ENCODE data around the gene IRF3. TPM values are rescaled to one million over a fixed set of nuclear protein-coding genes. Genes with fewer than 3 reads are reported as not detected.

IRF3 gene
- polyA plus RNA-seq, 1 donor: 95.2 TPM

GRCh38 chr19:49699364-49699763 lies 33.7 kb upstream of the IRF3 start:
- Histone ChIP-seq H3K4me1 (ENCODE audit: control insufficient read depth, insufficient read depth, low read length) (no peaks in the 10 kb centered on the region), H3K27ac (ENCODE audit: low read length) (no peak overlapping the region), H3K36me3 (ENCODE audit: control insufficient read depth, insufficient read depth, low read length) (no peaks in the 10 kb centered on the region), H3K27me3 (ENCODE audit: control insufficient read depth, insufficient read depth, low read length) (peaks cover 17% of the 10 kb centered on the region), H3K4me3 (ENCODE audit: low read length) (no peak overlapping the region), H3K9me3 (ENCODE audit: control insufficient read depth, low read depth, low read length) (no peaks in the 10 kb centered on the region)
- no CpG with 5 or more reads among the region's 5 CpGs for WGBS (ENCODE audit: insufficient coverage, low lambda C conversion rate)
- DNase-seq: no peak

- DNase-seq: no peak
- Histone ChIP-seq H3K27me3 (ENCODE audit: control insufficient read depth, insufficient read depth, low read length) (peaks cover 31% of the 10 kb centered on the region), H3K4me3 (ENCODE audit: low read length) (no peak overlapping the region), H3K4me1 (ENCODE audit: control insufficient read depth, insufficient read depth, low read length) (no peaks in the 10 kb centered on the region), H3K27ac (ENCODE audit: low read length) (no peak overlapping the region), H3K36me3 (ENCODE audit: control insufficient read depth, insufficient read depth, low read length) (no peaks in the 10 kb centered on the region), H3K9me3 (ENCODE audit: control insufficient read depth, low read depth, low read length) (no peaks in the 10 kb centered on the region)
- WGBS (ENCODE audit: insufficient coverage, low lambda C conversion rate): no CpG with 5 or more reads among the region's 7 CpGs
These were observed 31.2 kb upstream of the IRF3 start for GRCh38 chr19:49696865-49697264.

DNA sequence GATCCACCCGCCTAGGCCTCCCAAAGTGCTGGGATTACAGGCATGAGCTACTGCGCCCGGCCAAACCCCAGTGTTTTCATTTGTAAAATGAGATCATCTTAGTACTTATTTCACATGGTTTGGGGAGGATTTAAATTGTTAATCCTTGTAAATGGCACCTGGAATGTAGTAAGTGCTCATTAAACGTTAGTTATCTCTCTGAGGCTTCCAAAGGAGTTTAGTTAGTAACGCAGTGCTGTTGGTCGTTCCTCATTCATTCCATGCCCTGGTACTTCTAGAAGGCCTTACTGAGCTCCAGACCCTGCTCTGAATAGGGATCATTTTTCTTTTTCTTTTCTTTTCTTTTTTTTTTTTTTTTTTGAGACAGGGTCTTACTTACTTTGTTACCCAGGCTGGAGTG lies 30.5 kb upstream of the IRF3 start:
- no peak for DNase-seq
- H3K4me3 ChIP-seq (ENCODE audit: low read length): no peak overlapping the region
- WGBS (ENCODE audit: insufficient coverage, low lambda C conversion rate): 85% methylated on average over 3 of the region's 6 CpGs
- no peak overlapping the region for H3K27ac ChIP-seq (ENCODE audit: low read length)
- no peaks in the 10 kb centered on the region for H3K36me3 ChIP-seq (ENCODE audit: control insufficient read depth, insufficient read depth, low read length)
- no peaks in the 10 kb centered on the region for H3K4me1 ChIP-seq (ENCODE audit: control insufficient read depth, insufficient read depth, low read length)
- peaks cover 34% of the 10 kb centered on the region for H3K27me3 ChIP-seq (ENCODE audit: control insufficient read depth, insufficient read depth, low read length)
- H3K9me3 ChIP-seq (ENCODE audit: control insufficient read depth, low read depth, low read length): no peaks in the 10 kb centered on the region

DNA sequence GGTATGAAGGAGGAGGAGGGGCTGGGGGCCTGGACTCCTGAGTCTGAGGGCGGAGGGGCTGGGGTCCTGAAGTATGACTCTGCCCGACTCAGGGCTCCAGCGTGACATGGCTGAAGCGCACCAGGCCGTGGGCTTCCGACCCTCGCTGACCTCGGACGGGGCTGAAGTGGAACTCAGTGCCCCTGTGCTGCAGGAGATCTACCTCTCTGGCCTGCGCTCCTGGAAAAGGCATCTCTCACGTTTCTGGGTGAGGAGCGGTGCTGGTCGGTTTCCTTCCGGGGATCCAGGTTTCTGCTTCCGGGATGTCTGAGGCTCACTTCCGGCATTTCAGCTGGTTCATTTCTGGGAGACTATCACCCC lies 26.5 kb upstream of the IRF3 start:
- H3K4me3 ChIP-seq (ENCODE audit: low read length): no peak overlapping the region
- peaks cover 9% of the 10 kb centered on the region for H3K36me3 ChIP-seq (ENCODE audit: control insufficient read depth, insufficient read depth, low read length)
- peaks cover 44% of the 10 kb centered on the region for H3K27me3 ChIP-seq (ENCODE audit: control insufficient read depth, insufficient read depth, low read length)
- 100% methylated on average over 2 of the region's 16 CpGs for WGBS (ENCODE audit: insufficient coverage, low lambda C conversion rate)
- peaks cover 18% of the 10 kb centered on the region for H3K4me1 ChIP-seq (ENCODE audit: control insufficient read depth, insufficient read depth, low read length)
- H3K27ac ChIP-seq (ENCODE audit: low read length): no peak overlapping the region
- no peak for DNase-seq
- H3K9me3 ChIP-seq (ENCODE audit: control insufficient read depth, low read depth, low read length): peaks cover 5% of the 10 kb centered on the region

DNA sequence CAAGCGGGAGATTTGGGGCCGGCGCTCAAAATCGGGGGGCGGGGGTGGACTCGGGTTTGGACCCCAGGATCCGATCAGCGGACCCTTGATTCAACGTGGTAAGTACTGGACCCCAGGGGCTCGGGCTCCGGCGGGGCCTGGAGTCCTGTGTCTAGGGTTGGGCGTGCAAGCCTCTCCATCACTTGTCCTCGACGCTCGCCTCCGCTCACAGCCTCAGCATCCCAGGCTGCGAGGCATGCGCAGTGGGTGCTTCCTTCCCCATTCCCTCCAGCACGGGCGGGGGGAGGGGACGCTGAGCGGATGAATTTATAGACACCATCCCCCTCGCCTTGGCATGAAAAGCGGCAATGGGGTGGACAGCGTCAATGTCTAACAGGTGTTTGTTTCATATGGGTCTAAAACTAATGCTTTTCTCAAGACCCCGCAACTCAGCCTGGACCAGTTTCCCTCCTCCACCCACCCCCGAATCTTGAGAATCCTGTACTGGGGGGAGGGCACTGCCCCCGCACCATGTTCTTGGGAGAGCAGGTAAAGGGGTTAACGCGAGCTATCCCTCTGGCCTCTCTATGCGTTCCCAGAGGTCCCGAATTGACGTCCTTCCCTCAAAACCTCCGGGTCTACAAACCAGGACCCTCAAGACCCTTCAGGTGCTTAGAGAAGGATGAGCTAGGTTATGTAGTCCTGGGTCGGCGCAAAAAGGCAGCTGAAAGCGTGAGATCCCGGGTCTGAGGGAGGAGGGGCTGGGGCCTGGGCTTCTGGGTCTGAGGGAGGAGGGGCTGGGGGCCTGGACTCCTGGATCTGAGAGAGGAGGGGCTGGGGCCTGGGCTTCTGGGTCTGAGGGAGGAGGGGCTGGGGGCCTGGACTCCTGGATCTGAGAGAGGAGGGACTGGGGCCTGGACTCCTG lies 25.8 kb upstream of the IRF3 start:
- Histone ChIP-seq H3K9me3 (ENCODE audit: control insufficient read depth, low read depth, low read length) (peaks cover 5% of the 10 kb centered on the region), H3K36me3 (ENCODE audit: control insufficient read depth, insufficient read depth, low read length) (peaks cover 13% of the 10 kb centered on the region), H3K4me3 (ENCODE audit: low read length) (peak overlapping the region; percentile 39), H3K27me3 (ENCODE audit: control insufficient read depth, insufficient read depth, low read length) (peaks cover 44% of the 10 kb centered on the region), H3K4me1 (ENCODE audit: control insufficient read depth, insufficient read depth, low read length) (peaks cover 18% of the 10 kb centered on the region), H3K27ac (ENCODE audit: low read length) (peak overlapping the region; percentile 40)
- peak; percentile 55 to 59 for DNase-seq
- no CpG with 5 or more reads among the region's 39 CpGs for WGBS (ENCODE audit: insufficient coverage, low lambda C conversion rate)

- H3K4me3 ChIP-seq (ENCODE audit: low read length): peak within 1 kb of the TSS; percentile 39
- whole genome bisulfite sequencing (ENCODE audit: insufficient coverage, low lambda C conversion rate): no CpG with 5 or more reads among the region's 38 CpGs
- H3K9me3 ChIP-seq (ENCODE audit: control insufficient read depth, low read depth, low read length): peaks cover 5% of the 10 kb centered on the region
- peak; percentile 42 to 48 for DNase-seq
- H3K27ac ChIP-seq (ENCODE audit: low read length): peak within 1 kb of the TSS; percentile 40
- peaks cover 18% of the 10 kb centered on the region for H3K4me1 ChIP-seq (ENCODE audit: control insufficient read depth, insufficient read depth, low read length)
- H3K36me3 ChIP-seq (ENCODE audit: control insufficient read depth, insufficient read depth, low read length): peaks cover 20% of the 10 kb centered on the region
- peaks cover 44% of the 10 kb centered on the region for H3K27me3 ChIP-seq (ENCODE audit: control insufficient read depth, insufficient read depth, low read length)
These were observed 25.1 kb upstream of the IRF3 start, which contains the start of gene CPT1C for GRCh38 chr19:49690656-49691242. TSS of gene CPT1C (plus strand) at chr19:49691116. CDS start at chr19:49692253, 1,137 bp downstream.

DNA sequence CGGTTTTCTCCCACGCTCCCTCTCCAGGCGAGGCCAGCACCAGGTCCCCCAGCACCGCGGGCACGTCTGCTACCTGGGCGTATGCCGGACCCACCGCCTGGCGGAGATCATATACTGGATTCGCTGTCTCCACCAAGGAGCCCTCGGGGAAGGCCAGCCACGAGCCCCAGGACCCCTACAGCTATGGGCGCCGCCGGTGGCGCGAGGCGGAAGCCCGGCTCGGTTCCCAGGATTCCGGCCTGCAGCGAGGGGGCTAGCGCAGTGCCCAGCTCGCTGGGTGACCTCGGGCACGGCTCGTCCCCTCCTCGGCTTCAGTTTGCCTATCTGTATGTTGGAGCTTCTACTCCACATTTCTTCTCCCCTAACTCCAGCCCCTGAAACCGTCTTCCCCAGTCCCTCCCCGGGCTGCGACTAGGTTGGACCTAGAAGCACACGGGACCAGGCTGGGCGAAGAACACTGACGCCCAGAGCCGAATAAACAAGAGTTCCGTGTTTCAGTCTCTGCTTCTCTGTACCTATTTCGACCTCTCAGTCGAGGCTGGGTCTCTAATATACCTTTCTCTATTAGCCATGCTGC lies 24.5 kb upstream of the IRF3 start:
- DNase-seq: no peak
- no CpG with 5 or more reads among the region's 39 CpGs for WGBS (ENCODE audit: insufficient coverage, low lambda C conversion rate)
- peaks cover 5% of the 10 kb centered on the region for H3K9me3 ChIP-seq (ENCODE audit: control insufficient read depth, low read depth, low read length)
- peaks cover 26% of the 10 kb centered on the region for H3K36me3 ChIP-seq (ENCODE audit: control insufficient read depth, insufficient read depth, low read length)
- peak overlapping the region; percentile 40 for H3K27ac ChIP-seq (ENCODE audit: low read length)
- H3K4me1 ChIP-seq (ENCODE audit: control insufficient read depth, insufficient read depth, low read length): peaks cover 18% of the 10 kb centered on the region
- peaks cover 44% of the 10 kb centered on the region for H3K27me3 ChIP-seq (ENCODE audit: control insufficient read depth, insufficient read depth, low read length)
- peak overlapping the region; percentile 39 for H3K4me3 ChIP-seq (ENCODE audit: low read length)

GRCh38 chr19:49689133-49690078 lies 23.7 kb upstream of the IRF3 start, which contains the start of gene ADM5:
TSS of gene ADM5 (plus strand) at chr19:49689594. CDS start at chr19:49689838, 244 bp downstream.
- peaks cover 44% of the 10 kb centered on the region for H3K27me3 ChIP-seq (ENCODE audit: control insufficient read depth, insufficient read depth, low read length)
- WGBS (ENCODE audit: insufficient coverage, low lambda C conversion rate): no CpG with 5 or more reads among the region's 54 CpGs
- peak within 1 kb of the TSS; percentile 39 for H3K4me3 ChIP-seq (ENCODE audit: low read length)
- DNase-seq: peak in 1 of 2 donors; percentile 31
- H3K9me3 ChIP-seq (ENCODE audit: control insufficient read depth, low read depth, low read length): peaks cover 5% of the 10 kb centered on the region
- peaks cover 18% of the 10 kb centered on the region for H3K4me1 ChIP-seq (ENCODE audit: control insufficient read depth, insufficient read depth, low read length)
- peak within 1 kb of the TSS; percentile 40 for H3K27ac ChIP-seq (ENCODE audit: low read length)
- H3K36me3 ChIP-seq (ENCODE audit: control insufficient read depth, insufficient read depth, low read length): peaks cover 33% of the 10 kb centered on the region

DNA sequence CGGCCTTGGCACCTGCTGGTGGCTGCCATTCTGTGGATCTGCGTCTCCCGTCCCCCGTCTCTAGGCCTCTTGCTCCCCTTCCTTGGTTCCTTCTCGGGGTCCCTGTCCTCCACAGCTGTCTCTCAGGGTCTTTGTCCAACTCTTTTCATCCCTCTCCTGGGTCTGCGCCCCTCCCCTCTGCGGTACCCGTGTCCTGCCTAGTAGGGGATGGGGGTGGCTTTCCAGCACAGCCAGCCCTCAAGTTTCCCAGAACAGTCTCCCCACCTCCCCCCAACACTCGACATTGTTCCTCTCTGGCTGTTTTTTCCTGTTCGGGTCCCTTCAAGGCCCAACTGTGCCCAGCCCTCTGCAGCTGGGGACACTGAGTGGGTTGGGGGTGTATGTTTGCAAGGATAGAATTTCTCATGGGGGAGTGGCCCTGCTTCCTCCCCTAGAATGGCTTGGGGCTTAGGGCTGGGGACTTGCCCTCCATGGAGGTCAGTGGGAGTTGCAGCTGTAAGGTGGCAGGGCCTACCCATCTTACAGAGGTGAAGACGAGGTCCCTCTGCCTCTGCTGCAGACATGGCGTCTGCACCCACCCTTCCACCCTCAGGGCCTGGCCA lies 23.0 kb upstream of the IRF3 start:
- H3K9me3 ChIP-seq (ENCODE audit: control insufficient read depth, low read depth, low read length): peaks cover 5% of the 10 kb centered on the region
- peak in 1 of 2 donors; percentile 30 for DNase-seq
- no peak overlapping the region for H3K27ac ChIP-seq (ENCODE audit: low read length)
- 40% methylated on average over 1 of the region's 12 CpGs for WGBS (ENCODE audit: insufficient coverage, low lambda C conversion rate)
- H3K27me3 ChIP-seq (ENCODE audit: control insufficient read depth, insufficient read depth, low read length): peaks cover 44% of the 10 kb centered on the region
- no peak overlapping the region for H3K4me3 ChIP-seq (ENCODE audit: low read length)
- peaks cover 41% of the 10 kb centered on the region for H3K36me3 ChIP-seq (ENCODE audit: control insufficient read depth, insufficient read depth, low read length)
- H3K4me1 ChIP-seq (ENCODE audit: control insufficient read depth, insufficient read depth, low read length): peaks cover 18% of the 10 kb centered on the region

All from large intestine (tissue), 3 donors.